OCI-LY3 (cell line): ENCODE results near the gene TRIM33.

Experiments
- H2AFZ ChIP-seq: fragments of 200-600, 300-600 bp; shearing (Covaris generic); 2 replicates; pipeline ENCODE4 v1.6.0; 2014; ENCODE audit warnings: antibody characterized with exemption, low read depth, low read length
- H3K27ac ChIP-seq: fragments of 200-600, 300-600 bp; sonication (generic); 2 replicates; pipeline ENCODE4 v1.5.1; 2014; ENCODE audit warnings: mild to moderate bottlenecking, low read length, moderate library complexity, mixed read lengths
- H3K27me3 ChIP-seq: fragments of 200-600, 300-600 bp; sonication (generic); 2 replicates; pipeline ENCODE4 v1.6.1; 2014; ENCODE audit warnings: low read depth, low read length, mixed read lengths
- H3K36me3 ChIP-seq: fragments of 200-600, 300-600 bp; sonication (generic); replicated peaks from 2 replicates; pipeline ENCODE3; 2014; ENCODE audit warnings: low read depth, low read length, mixed read lengths
- H3K4me1 ChIP-seq: fragments of 300-600, 200-600 bp; sonication (generic); 2 replicates; pipeline ENCODE4 v1.6.1; 2014; ENCODE audit warnings: low read length, mixed read lengths
- H3K4me2 ChIP-seq: fragments of 200-600, 300-600 bp; sonication (generic); 2 replicates; pipeline ENCODE4 v1.6.1; 2014; ENCODE audit warnings: low read length, mixed read lengths
- H3K4me3 ChIP-seq: fragments of 300-600, 200-600 bp; sonication (generic); 2 replicates; pipeline ENCODE4 v1.5.1; 2014; ENCODE audit warnings: antibody characterized with exemption, mild to moderate bottlenecking, low read length, moderate library complexity
- H3K79me2 ChIP-seq: fragments of 300-600, 200-600 bp; shearing (Covaris generic); 2 replicates; pipeline ENCODE4 v1.6.1; 2014; ENCODE audit warnings: mild to moderate bottlenecking, low read length, mixed read lengths
- H3K9ac ChIP-seq: fragments of 300-600, 200-600 bp; shearing (Covaris generic); 2 replicates; pipeline ENCODE4 v1.6.0; 2014; ENCODE audit warnings: mild to moderate bottlenecking, low read length, moderate library complexity
- H3K9me3 ChIP-seq: fragments of 200-600, 300-600 bp; shearing (Covaris generic); 2 replicates; pipeline ENCODE4 v1.6.1; 2014; ENCODE audit warnings: low read length, mixed read lengths; ENCODE audit not compliant: insufficient read depth
- H4K20me1 ChIP-seq: fragments of 200-600, 300-600 bp; sonication (generic); 2 replicates; pipeline ENCODE4 v1.6.1; 2016; ENCODE audit warnings: low read length, mixed read lengths; ENCODE audit not compliant: insufficient read depth
- EZH2phosphoT487 ChIP-seq: fragments of 200-600 bp; shearing (Covaris generic); IDR thresholded peaks from 2 replicates; pipeline ENCODE4 v1.6.1; 2018; ENCODE audit warnings: antibody characterized with exemption, mixed run types, low read depth
- TF ChIP-seq, protein P1 (sequence below): fragments of 200-600, 300-600 bp; sonication (generic); IDR thresholded peaks from 2 replicates; pipeline ENCODE4 v1.5.1; 2014; ENCODE audit warnings: antibody characterized with exemption, low read length, low read depth

The TRIM33 gene

DNA sequence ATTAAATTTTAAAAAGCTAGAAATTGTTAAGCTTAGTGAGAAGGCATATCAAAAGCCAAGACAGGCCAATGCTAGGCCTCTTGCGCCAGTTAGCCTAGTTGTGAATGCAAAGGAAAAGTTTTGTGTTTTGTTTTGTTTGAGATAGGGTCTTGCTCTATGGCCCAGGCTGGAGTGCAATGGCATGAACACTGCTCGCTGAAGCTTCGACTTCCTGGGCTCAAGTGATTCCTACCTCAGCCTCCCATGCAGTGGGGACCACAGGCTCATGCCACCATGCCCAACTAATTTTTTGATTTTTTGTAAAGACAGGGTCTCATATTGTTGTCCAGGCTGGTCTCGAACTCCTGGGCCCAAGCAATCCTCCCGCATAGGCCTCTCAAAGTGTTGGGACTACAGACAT is 40.3 kb downstream of the TRIM33 start:
- TF ChIP-seq EZH2phosphoT487 = no peak
- TF ChIP-seq, protein P1, sequence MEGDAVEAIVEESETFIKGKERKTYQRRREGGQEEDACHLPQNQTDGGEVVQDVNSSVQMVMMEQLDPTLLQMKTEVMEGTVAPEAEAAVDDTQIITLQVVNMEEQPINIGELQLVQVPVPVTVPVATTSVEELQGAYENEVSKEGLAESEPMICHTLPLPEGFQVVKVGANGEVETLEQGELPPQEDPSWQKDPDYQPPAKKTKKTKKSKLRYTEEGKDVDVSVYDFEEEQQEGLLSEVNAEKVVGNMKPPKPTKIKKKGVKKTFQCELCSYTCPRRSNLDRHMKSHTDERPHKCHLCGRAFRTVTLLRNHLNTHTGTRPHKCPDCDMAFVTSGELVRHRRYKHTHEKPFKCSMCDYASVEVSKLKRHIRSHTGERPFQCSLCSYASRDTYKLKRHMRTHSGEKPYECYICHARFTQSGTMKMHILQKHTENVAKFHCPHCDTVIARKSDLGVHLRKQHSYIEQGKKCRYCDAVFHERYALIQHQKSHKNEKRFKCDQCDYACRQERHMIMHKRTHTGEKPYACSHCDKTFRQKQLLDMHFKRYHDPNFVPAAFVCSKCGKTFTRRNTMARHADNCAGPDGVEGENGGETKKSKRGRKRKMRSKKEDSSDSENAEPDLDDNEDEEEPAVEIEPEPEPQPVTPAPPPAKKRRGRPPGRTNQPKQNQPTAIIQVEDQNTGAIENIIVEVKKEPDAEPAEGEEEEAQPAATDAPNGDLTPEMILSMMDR = no peak
- Histone ChIP-seq H4K20me1 (peaks cover 29% of the 10 kb centered on the region; the same call in 1 of the 2 replicates), H2AFZ (no peak overlapping the region)

DNA sequence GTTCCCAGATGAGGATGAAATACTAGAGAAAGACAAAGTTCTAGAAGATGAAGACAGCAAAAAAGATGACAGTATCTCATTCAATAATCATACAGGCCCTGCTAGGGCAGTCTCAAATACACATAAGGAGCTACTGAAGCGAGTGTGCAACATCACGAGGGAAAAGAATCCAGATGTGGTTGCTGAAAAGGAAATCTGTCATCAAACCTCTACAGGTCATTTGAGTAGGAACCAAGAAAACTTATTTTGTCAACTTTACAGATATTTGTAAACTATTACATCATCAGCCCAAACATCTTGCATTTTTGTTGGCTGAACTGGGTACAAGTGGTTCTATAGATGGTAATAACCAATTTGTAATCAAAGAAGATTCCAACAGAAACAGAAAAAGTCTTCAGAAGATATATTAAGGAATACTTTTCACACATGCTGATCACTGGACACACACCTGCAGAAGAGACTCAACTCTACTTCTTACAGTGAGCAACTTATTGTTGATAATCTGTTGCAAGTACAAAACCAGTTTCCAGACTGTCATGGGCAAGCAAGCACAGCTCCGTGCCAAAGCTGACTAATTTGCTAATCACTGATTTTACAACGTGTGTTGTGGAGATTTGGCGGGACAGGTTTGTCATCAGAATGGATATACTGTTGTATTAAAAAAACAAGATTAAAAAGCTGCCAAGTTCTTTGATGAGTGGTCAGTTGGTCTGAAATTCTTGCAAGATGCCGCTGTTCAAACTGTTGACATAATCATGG is 42.1 kb downstream of the TRIM33 start:
- Histone ChIP-seq H3K4me3 (no peak overlapping the region), H2AFZ (no peak overlapping the region), H4K20me1 (peaks cover 29% of the 10 kb centered on the region; the same call in 1 of the 2 replicates), H3K27ac (no peak overlapping the region), H3K36me3 (no peaks in the 10 kb centered on the region), H3K9ac (no peak overlapping the region), H3K4me1 (no peaks in the 10 kb centered on the region), H3K9me3 (no peaks in the 10 kb centered on the region), H3K79me2 (peaks cover 89% of the 10 kb centered on the region), H3K27me3 (no peaks in the 10 kb centered on the region), H3K4me2 (no peak overlapping the region)
- TF ChIP-seq, protein P1 = no peak
- no peak for TF ChIP-seq EZH2phosphoT487

More for the DNA sequence above, 40.3 kb downstream of the TRIM33 start:
- Histone ChIP-seq H3K9ac (no peak overlapping the region), H3K36me3 (no peaks in the 10 kb centered on the region), H3K27ac (no peak overlapping the region), H3K4me1 (no peaks in the 10 kb centered on the region), H3K9me3 (no peaks in the 10 kb centered on the region), H3K27me3 (no peaks in the 10 kb centered on the region), H3K4me2 (no peak overlapping the region), H3K4me3 (no peak overlapping the region), H3K79me2 (peaks cover 90% of the 10 kb centered on the region)

DNA sequence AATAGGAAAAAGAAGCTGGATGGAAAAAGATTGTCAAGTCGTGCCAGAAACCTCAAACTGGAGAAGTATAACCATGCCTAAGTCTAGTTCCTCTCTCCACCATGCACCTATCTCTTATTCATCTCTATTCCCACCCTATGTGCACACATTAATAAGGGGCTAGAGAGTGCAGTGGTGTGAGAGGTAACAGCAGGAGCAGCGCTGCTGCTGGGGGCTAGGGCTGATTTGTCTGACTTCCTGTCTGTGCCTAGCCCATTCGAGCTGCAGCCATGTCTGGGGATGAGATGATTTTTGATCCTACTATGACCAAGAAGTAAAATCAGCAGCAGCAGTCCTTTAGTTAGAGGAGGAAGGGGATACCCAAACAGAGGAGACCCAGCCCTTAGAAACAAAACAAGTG is 43.0 kb downstream of the TRIM33 start:
- no peaks in the 10 kb centered on the region for H3K36me3 ChIP-seq
- H4K20me1 ChIP-seq = peaks cover 29% of the 10 kb centered on the region; the same call in 1 of the 2 replicates
- H3K27me3 ChIP-seq = no peaks in the 10 kb centered on the region
- H3K4me1 ChIP-seq = no peaks in the 10 kb centered on the region
- peaks cover 82% of the 10 kb centered on the region for H3K79me2 ChIP-seq
- no peak overlapping the region for H3K4me3 ChIP-seq
- no peak overlapping the region for H3K27ac ChIP-seq
- H3K9ac ChIP-seq = no peak overlapping the region
- TF ChIP-seq, protein P1 = no peak
- TF ChIP-seq EZH2phosphoT487 = no peak
- no peak overlapping the region for H3K4me2 ChIP-seq
- H2AFZ ChIP-seq = no peak overlapping the region
- H3K9me3 ChIP-seq = no peaks in the 10 kb centered on the region

DNA sequence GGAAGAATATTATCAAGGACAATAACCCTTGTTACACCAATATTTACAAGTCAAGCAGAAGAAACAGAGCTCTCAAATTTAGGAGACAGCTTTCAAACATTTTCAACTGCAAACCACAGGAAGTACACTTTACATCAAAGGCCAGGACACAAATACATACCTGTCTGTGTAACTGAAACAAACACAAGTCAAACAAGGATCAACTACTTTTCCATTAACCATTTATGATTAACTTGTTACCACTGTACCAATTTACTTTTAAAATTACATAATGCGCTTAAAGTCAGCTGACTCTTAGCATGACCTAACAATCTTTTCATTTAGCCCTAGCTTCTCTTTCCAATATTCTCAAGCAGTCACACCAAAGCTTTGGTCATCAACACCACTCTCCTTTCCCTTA is 43.5 kb downstream of the TRIM33 start:
- TF ChIP-seq EZH2phosphoT487 = no peak
- TF ChIP-seq, protein P1 = no peak
- Histone ChIP-seq H3K79me2 (peaks cover 78% of the 10 kb centered on the region), H3K27ac (no peak overlapping the region), H3K4me1 (no peaks in the 10 kb centered on the region), H3K36me3 (no peaks in the 10 kb centered on the region), H3K9me3 (no peaks in the 10 kb centered on the region), H4K20me1 (peaks cover 29% of the 10 kb centered on the region; the same call in 1 of the 2 replicates), H3K4me3 (no peak overlapping the region), H3K27me3 (no peaks in the 10 kb centered on the region), H3K4me2 (no peak overlapping the region), H3K9ac (no peak overlapping the region), H2AFZ (no peak overlapping the region)
